Subcutaneous adipose tissue (tissue), 4 donors: ENCODE data around the gene RMC1. TPM values are rescaled to one million over a fixed set of nuclear protein-coding genes. Genes with fewer than 3 reads are reported as not detected.

Experiments
- CTCF ChIP-seq: fragments of 450-650 bp; IDR thresholded peaks from one replicate; pipeline ENCODE4 v1.5.1; 2016; ENCODE audit warnings: low read depth, mild to moderate bottlenecking, control low read depth, antibody characterized with exemption, moderate library complexity
- total RNA-seq, 4 donors: library from RNA; depleted of rRNA; stranded (reverse); fragments of >200 nt; gene quantifications; one replicate each; pipeline ENCODE4 v1.1.0, GENCODE V29; 2016

The RMC1 gene
- total RNA-seq, 4 donors from 2014 or later: 20.3 to 62.1 (median 22.0) TPM

- no peak for TF ChIP-seq CTCF
These were observed 15.4 kb upstream of the RMC1 start for GRCh38 chr18:23487738-23488570.

- TF ChIP-seq CTCF: no peak
These were observed 9.7 kb upstream of the RMC1 start for GRCh38 chr18:23493654-23494053.

- TF ChIP-seq CTCF: no peak
These were observed 8.3 kb upstream of the RMC1 start for GRCh38 chr18:23494992-23495391.

GRCh38 chr18:23495723-23496440, 7.4 kb upstream of the RMC1 start:
- no peak for TF ChIP-seq CTCF

GRCh38 chr18:23498117-23498516, 5.2 kb upstream of the RMC1 start:
- no peak for TF ChIP-seq CTCF

- no peak for TF ChIP-seq CTCF
These were observed 4.4 kb upstream of the RMC1 start for GRCh38 chr18:23498877-23499276.

GRCh38 chr18:23499291-23499781, 4.0 kb upstream of the RMC1 start:
- TF ChIP-seq CTCF: no peak
